Activated T-cell treated with anti-CD3 and anti-CD28 coated beads for 48 hours (primary cell): ENCODE data around the gene UBR4.

Source experiments
- DNase-seq: peaks from one replicate; pipeline ENCODE4 v3.0.0-alpha.2; 2020; ENCODE audit warnings: low read depth

Gene UBR4

DNA sequence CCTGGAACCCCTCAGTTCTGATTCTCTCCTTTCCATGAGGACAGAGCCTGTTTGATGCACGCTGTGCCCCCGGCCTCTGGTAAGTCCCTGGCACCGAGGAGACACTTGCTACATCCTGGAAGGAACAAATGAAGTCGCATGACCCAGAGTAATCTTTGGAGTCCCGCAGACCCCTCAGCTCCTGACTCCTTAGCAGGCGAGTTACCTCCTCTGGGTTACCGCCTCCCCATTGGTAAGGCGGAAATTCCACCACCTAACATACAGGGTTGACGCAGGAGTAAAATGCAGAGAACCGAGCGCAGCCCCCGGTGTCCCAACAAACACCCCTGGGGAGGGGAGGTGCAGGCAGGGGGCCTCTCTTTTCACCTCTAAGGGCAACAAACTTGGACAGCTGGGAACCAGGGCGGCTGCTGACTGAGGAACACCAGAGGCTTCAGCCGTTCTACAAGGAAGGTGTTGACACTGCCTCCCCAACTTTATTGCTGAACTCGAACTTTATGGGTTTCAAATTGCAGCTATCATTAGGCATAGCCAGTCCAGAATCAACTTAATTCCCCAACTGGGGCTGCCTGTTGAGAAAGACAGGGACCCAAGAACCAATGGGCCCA, 138.3 kb downstream of the UBR4 start:
- DNase-seq = no peak

DNA sequence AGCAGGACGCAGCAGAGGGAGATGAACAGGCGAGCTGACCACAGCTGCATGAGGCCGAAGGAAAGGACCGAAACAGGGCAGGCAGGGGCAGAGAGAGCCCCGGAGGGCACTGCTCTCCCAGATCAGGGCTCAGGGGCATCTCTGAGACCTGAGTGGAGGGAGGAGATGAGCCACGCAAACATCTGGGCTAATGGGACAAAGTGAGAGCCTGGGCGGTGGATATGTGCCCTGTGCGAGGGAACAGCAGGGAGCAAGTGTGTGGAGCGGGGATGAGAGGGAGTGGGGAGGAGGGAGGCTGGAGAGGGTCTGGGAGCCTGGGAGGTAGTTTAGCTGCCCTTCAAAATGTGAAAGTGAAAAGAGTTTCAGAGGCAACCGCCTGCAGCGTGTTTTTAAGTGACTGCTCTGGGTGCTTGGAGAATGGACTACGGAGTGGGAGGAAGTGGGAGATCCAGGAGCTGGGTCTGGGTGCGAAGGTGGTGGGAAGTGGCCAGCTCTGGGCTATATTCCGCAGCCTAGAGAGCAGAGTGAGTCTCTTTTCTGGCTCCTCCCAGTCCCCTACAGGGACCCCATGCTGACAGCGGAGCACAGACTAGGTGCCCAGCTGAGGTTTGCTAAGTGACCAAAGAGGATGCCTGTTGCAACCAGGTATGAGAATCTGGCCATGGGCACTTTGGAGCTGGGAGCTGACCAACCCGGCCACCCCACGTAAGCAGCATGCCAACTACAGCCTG, 139.0 kb downstream of the UBR4 start:
- no peak for DNase-seq

DNA sequence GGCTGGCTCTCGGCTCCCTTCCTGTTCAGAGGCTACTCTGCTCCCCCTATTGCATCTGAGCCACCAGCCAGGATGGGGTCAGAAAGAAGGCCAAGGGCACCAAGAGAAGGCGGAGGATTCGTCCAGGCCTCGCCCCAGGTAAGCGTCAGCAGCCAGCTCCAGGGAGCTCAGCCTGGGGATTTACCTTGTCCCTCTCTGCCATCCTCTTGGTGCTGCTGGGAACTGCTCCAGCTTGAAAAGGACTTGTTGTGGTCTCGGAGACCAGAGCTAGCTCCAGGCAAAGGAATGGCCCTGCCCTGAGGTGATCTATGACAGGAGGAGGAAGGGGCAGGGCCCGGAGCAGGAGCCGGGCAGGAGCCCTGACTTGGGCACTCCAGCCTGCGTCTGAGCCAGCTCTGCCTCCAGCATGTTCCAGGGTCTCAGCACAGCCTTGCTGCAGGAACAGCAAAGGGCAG, 139.8 kb downstream of the UBR4 start:
- DNase-seq = no peak

DNA sequence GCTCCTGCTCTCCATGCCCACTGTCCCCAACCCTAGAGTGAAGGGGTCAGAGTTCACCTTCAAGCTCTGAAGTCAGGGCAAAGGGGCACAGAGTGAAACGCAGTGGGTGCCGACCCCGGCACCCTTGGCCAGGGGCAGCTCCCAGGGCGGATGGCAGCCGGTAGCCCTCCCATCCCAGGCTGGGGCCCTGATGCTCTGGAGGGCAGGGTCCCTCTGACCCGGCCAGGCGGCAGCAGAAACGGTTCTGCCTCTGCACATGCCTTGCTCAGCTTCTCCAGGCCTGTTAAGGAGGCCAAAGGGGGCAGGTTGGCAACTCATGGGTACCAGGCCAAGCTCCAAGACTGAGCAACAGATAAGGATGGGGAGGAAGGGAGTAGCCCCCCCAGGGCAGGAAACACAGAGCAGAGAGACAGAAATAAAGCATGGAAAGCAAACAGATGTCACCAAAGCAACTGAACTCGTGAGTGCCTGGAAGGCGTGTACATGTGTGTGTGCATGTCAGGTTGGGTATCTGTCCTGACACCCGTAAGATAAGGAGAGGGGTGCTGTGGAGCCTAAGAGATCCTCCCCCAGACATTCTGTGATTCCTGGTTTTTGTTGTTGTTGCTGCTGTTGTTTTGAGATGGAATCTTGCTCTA, 141.3 kb downstream of the UBR4 start:
- DNase-seq = no peak

DNA sequence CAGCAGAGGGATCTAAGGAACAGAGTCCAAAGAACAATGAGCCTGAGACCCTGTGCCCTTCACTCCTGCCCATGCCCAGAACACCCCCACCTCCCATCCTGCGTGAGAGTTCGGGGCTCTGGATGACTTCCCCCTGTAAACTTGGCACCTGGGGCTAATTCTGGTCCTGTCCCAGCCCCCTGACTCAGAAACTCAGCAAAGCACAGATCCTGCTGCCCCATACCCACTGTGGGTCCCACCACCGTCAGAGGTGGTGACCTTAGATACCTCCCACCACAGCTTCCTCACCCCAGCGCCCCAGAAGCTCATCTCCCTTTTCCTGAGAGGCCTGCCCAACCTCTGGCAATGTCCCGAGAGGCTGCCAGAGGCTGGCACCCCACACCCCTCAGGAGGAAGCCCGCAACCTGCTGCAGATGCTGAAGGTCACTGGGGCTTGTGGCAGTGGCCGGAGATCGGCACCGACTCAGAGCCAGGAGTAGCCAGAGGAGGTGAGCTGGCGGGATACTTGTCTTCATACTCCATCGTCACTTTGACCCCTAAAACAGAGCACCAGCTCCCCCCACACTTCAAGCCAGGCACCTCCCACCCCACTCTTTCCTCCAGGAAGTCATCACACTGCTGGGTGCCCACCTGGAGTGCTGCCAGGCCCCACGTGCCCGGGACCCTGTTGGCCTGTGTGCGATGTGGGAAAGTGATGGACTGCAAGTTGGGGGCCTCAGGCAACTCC, 142.0 kb downstream of the UBR4 start:
- no peak for DNase-seq

DNA sequence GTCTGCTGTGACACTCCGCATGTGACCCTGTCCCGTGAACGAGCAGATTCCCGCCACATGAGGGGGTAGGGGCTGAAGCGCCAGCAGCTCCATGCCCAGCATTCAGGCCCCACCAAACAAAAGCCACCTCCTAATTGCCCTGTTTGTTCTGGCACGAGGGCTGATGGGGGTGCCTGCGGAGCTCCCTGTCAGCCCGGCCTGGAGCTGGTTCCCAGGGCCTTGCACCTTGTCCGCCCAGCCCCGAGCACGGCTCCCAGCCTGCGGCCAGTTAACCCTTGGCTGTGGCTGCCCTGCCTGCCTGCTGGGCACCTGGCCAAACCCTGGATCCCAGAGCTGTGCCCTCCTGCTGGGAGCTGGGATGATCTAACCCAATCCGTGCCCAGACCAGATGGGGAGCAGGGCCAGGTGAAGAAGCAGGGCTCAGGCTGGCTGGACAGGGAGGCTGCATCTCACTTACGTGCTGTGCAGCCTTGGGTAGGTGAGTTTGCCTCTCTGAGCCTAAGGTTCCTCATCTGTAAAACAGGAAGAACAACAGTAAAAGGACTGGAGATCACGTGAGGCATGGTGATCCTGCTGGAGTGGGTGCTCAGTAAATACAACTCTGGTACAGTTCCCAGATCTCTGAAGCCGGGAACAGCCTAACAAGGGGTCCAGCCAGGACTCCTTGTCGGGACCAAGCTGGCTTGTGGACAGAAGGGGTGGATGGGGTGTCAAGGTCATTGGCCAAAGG, 142.7 kb downstream of the UBR4 start:
- no peak for DNase-seq

DNA sequence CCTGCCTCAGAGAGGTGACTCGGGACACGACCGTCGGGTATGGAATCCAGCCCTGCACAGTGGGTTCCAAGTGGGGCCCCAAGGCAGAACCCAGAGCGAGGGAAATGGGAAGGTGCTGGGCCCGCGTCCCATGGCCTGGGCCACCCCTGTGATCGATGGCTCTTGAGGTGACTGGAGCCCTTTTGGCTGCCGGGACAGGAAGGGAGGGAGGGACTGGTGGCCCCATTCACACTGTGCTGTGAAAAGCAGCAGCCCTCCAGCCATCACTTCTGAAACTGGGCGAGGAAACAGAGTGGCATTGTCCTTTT, 143.2 kb downstream of the UBR4 start:
- DNase-seq = no peak

DNA sequence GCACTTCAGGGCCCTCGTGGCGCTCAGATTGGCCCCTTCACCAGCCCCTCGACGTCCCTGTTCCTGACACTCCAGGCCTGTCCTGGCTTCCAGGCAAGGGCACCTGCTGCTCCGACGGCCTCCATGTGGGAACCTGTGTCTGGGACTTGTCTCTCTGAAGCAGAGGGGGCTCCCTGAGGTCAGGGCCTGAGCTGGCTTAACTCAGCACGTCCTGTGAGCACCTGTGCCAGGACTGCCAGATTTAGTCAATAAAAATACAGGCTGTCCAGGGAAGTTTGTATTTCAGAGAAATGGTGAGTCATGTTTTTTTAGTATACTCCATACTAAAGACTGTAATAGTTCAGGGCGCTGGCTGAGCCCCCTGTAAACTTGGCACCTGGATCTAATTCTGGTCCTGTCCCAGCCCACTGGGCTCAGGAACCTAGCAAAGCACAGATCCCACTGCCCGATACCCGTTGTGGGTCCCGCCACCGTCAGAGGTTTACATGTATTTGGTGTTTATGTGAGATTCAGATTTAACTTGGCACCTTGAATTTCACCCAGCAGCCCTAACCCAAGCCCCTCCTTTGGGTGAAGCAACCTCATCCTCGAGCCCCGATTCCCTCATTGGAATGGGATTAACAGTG, 143.7 kb downstream of the UBR4 start:
- DNase-seq = no peak

DNA sequence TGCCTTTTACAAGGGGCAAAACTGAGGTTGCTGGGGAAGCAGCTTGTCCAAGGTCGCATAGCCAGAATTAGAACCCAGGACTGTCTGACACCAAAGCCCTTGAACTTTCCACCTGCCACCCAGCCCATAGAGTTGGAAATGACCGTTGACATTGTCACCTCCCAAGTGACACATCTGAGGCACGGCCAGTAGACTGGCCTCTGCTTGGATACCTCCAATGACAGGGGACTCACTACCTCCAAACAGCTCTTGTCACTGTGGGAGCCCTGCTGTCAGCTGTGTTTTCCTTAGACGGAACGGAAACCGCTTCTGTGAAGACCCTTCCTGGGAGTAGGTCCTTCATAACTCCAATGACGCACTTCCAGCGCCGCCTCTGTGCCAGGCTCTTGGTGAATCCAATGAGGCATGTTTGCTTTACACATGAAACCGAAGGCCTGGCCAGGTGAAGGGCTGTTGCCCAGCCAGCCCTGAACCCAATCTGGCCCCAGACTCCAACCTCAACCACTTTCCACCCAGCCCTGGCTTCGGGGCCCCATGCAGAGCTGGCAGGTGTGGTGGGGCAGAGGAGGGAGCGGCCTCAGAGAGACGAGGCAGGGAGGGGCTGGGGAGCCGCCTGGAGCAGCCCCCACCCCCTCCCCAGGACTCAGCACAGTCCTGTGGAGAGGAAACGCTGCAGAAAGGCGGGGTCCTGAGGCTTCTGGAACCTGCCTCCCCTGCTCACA, 144.4 kb downstream of the UBR4 start:
- DNase-seq = no peak

DNA sequence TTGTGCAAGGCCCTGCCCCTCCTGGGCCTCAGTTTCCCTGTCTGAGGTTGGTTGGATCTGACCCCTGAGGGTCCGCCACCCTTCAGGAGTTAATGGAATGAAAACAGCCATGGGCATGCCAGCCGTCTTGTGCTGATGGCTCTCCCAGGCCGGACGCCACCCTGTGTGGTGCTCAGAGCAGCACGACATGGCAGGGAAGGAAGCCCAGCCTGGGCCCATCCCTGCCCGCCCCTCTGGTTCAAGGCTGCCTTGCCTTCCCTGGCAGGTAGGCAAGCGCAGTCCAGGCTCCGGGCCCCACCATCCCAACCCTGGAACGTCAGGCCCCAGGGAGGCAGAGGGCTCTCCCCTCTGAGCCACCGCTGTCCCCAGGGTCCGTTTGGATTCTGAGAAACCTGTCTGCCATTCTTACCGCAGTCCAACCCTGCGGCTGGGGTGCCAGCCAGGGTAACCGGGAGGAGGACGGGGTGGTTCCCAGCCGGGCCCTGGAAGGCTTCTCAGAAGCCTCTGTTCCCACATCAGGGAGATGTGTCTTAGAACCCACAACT, 145.1 kb downstream of the UBR4 start:
- no peak for DNase-seq

DNA sequence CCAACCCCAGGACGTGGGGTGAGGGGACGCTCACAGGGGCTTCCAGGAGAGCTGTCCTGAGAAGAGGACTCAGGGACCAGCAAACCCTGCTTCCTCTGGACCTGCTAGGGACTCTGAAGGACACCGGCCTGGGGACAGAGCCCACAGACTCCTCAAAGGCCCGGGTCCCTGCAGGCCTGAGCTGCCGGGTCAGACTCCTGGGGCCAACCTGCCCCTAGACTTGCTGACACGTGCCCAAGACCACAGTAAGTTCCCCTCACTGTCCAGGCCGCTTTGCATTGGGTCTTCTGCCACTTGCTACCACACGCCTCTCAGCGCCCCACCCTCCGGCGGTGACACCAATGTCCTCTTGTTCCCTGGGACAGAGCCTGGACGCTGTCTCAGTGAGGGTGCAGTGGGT, 146.9 kb downstream of the UBR4 start:
- DNase-seq = no peak

DNA sequence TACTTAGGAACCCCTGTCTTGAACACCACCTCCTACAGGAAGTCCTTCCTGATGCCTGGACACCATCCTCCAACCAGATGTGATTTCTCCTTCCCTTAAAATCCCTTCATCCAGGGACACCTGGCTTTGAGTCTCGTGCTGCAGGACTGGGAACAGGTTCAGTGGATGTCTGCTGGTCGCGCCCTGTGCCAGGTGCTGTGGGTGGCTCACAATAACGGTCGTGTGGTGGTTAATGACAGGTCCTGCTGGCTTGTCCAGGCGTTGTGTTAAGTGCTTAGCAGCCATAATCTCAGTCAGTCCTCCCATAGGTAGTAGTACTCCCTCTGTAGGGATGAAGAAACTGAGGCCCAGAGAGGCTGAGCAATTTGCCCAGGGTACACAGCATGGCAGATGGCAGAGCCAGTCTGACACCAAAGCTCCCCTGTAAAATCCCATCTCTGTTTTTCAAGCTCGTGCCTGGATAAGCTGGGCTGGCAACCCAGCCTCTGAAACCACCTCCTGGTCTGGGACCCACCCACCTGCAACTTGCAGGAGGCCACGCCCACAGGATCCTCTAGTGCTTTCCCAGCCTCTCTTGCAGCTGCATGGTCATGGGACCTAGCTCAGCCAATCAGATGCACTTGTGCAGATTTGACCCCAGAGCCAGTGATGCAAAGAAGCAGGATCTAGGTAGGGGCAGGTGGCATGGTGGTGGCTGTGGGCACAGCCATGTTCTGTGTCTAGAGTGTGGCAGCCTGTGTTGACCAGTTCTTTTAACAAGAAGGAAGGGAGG, 147.6 kb downstream of the UBR4 start:
- DNase-seq = no peak

DNA sequence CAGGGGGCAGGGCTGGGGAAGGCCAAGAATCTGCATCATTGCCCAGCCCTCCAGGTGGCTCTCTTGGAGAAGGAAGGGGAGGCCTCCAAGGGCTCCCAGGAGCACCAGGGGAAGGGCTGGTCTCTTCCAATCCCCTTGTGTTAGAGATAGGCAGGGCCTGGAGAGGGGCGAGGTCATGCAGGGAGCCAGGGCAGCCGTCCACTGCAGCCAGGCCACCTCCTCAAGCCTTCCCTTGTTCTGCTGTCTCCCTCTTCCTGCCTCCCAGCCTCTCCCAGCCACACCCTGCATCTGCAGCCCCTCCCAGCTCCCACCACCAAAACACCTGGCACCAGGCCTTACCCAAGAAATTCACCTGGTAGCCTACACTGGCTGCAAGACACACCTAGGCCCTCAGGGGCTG, 148.3 kb downstream of the UBR4 start:
- DNase-seq = no peak

DNA sequence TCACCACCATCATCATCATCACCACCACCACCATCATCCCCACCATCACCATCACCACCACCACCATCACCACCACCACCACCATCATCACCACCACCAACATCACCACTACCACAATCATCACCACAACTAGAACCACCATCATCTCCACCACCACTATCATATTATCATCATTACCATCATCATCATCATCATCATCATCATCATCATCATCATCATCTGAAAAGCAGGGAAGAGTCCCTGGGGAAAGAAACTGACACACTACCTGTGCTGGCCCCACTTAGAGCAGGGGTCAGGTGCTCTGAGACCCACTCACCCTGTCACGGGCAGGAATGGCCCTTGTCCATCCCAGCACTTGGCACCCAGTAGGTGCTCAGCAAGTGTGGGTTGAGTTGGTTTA, 148.7 kb downstream of the UBR4 start:
- DNase-seq = no peak

DNA sequence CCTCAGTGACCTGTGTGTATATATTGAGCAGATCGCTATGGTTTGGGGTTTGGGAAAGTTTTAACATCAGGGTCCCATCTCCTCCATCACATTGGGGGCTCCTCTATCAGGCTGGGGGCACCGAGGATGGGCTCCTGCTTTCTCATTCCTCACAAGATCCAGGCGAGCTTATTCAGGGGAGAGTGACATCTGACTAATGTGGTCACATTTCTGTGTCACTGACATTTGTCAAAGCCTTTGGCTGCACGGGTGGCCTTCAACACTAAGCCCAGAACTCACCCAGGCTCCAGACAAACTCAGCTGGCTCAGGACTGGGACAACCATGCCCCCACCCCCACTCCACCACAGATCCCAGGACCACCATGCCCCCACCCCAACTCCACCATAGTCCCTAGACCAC, 150.3 kb downstream of the UBR4 start:
- no peak for DNase-seq

DNA sequence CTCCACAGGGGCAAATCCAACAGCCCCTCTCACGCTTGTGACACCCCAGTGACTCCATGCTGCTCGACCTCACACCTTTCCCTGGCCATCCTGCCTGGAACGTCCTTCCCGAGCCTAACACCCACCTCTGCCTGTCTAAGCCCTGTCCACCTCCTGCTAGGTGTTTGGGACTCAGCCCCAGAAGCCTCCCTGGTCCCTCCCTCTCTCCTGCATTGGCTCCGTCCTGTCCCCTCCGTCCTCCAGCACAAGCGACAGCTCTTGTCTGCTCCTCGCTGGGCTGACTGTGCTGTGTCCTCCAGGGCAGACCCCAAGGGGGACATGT, 151.6 kb downstream of the UBR4 start:
- DNase-seq = no peak

DNA sequence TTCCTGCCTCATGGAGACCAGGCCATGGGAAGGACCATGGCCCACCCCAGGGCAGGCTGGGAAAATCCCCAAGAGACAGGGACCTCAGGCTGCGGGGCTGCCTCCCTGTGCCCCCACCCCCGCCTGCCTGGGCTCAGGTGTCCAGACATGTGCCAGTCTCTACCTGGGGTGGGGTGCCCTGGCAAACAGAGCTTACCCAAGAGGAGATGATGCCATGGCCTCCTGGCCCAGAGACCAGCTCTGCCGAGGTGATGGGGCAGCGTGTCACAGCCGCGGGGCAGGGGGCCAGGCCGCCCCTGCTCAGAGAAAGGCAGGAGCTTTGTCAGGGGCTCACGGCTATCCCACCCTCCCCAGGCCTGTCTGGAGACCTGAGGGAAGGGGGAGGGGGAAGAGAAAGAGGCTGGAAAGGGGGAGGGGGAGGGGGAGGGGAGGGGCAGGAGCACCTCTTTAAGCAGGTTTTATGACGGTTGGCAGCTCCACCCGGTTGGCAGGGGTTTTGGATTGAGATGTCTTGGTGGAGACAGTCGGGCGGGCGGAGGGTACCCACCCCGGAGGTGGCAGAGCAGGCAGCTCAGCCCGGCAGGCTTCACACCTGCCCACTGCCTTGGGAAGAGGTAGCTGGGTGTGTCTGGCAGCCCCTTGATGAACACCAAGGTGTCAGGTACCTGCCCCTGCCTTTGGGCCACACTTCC, 152.1 kb downstream of the UBR4 start:
- no peak for DNase-seq

DNA sequence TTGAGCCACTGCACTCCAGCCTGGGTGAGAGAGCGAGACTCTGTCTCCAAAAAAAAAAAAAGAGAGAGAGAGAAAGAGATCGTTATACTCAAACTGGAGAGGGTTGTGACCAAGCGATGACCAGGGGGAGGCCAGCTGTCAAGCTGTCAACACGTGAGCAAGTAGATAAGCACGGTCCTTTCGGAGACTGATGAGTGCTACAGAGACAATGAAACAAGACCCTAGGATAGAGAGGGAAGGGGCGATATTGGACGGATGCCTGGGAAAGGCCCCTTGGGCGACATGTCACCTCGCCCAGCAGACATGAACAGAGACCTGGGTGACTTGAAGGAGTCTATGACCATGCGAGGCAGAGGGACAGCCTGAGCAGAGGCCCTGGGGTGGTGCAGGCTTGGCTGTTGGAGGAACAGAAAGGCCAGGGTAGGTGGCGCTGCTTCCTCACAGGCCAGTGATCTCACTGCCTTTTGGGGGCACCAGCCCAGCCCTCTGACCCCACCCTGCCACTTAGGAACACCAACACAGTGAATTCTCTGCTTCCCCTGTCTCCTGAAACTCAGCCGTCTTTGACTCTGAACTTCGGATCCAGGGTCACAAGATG, 152.8 kb downstream of the UBR4 start:
- no peak for DNase-seq

DNA sequence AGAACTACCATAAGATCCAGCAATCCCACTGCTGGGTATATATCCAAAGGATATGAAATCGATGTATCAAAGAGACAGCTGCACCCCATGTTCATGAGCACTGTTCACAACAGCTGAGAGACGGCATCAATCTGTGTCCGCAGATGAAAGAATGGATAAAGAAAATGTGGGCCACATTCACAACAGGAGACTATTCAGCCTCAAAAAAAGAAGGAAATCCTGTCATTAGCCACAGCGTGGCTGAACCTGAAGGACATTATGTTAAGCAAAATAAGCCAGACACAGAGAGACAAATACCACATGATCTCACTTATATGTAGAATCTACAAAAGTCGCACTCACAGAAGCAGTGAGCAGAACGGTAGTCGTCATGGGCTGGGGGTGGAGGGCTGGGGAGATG, 154.4 kb downstream of the UBR4 start:
- DNase-seq = no peak
